Measurements from ENCODE around the gene NTM.
A peak's percentile ranks its signal among the peaks of the same experiment; 100 is the strongest.
"Not testable (repeated sequence)": the region's sequence is repeated elsewhere in the genome, so short reads cannot be mapped to it uniquely, and the experiment has no call there.

Gene NTM

DNA sequence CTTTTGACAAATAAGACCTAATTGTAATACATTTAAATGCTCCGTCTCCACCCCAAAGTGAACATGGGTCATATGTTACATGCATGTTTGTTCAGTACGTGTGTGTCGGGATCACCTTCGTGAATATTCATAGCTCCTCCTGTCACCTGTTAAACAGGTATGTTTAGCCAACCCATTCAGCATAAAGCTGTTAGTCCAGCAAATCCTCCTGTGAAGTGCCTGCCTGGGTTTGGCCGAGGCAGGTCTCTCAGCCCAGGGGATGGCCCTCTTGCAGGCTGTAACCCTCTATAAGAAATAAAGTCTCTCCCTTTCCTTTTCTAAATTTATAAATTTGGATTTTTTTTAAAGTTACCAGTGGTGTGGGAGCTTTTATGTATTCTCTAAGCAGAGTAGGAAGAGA lies 38.9 kb upstream of the NTM start:
- TF ChIP-seq, protein P1, sequence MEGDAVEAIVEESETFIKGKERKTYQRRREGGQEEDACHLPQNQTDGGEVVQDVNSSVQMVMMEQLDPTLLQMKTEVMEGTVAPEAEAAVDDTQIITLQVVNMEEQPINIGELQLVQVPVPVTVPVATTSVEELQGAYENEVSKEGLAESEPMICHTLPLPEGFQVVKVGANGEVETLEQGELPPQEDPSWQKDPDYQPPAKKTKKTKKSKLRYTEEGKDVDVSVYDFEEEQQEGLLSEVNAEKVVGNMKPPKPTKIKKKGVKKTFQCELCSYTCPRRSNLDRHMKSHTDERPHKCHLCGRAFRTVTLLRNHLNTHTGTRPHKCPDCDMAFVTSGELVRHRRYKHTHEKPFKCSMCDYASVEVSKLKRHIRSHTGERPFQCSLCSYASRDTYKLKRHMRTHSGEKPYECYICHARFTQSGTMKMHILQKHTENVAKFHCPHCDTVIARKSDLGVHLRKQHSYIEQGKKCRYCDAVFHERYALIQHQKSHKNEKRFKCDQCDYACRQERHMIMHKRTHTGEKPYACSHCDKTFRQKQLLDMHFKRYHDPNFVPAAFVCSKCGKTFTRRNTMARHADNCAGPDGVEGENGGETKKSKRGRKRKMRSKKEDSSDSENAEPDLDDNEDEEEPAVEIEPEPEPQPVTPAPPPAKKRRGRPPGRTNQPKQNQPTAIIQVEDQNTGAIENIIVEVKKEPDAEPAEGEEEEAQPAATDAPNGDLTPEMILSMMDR (IDR thresholded peaks at IDR 0.05; ENCODE audit: control insufficient read depth, extremely low read depth, insufficient read depth): no peak

GRCh38 chr11:131334601-131335000 lies 35.8 kb upstream of the NTM start:
- TF ChIP-seq, protein P1 (IDR thresholded peaks at IDR 0.05; ENCODE audit: control insufficient read depth, extremely low read depth, insufficient read depth): no peak
- H3K4me3 ChIP-seq (ENCODE audit: low read depth, low read length): no peak overlapping the region
- DNase-seq (ENCODE audit: low read depth): no peak

More for the DNA sequence above, 38.9 kb upstream of the NTM start:
- peak; percentile 17 for DNase-seq (ENCODE audit: low read depth)
- H3K4me3 ChIP-seq (ENCODE audit: low read depth, low read length): no peak overlapping the region

DNA sequence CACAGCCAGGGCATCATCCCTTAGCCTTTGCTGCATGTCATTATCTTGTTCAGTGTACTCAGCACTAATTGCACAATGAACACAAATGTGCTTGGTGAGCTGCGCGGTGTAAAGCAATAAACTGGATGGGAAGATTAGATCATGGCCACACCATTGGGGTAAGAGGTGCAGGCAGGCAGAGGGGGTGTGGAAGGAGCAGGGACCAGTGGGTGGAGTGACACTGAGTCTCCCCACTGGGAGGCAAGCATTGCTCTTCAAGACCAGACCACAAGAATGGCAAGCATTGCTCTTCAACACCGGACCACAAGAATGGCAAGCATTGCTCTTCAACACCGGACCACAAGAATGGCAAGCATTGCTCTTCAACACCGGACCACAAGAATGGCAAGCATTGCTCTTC lies 28.5 kb upstream of the NTM start:
- DNase-seq (ENCODE audit: low read depth); H3K4me3 ChIP-seq (ENCODE audit: low read depth, low read length): not testable (repeated sequence)

DNA sequence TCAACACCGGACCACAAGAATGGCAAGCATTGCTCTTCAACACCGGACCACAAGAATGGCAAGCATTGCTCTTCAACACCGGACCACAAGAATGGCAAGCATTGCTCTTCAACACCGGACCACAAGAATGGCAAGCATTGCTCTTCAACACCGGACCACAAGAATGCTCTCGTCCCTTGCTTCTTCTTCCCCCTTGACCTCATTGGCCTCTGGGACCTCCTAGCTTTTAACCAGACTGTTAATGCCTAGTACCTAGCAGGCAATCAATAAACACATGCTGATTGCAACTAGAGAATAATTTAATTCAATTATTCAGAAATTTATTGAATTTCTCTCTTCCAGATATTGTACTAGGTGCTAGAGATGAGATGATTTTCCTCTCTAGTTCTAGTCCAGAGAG lies 28.0 kb upstream of the NTM start:
- H3K4me3 ChIP-seq (ENCODE audit: low read depth, low read length): not testable (repeated sequence)

GRCh38 chr11:131345406-131345805 lies 25.0 kb upstream of the NTM start:
- no peak for DNase-seq (ENCODE audit: low read depth)
- TF ChIP-seq, protein P1 (IDR thresholded peaks at IDR 0.05; ENCODE audit: control insufficient read depth, extremely low read depth, insufficient read depth): no peak
- H3K4me3 ChIP-seq (ENCODE audit: low read depth, low read length): no peak overlapping the region

More for the DNA sequence above, 28.0 kb upstream of the NTM start:
- DNase-seq (ENCODE audit: low read depth): not testable (repeated sequence)

- TF ChIP-seq, protein P1 (IDR thresholded peaks at IDR 0.05; ENCODE audit: control insufficient read depth, extremely low read depth, insufficient read depth): no peak
- H3K4me3 ChIP-seq (ENCODE audit: low read depth, low read length): no peak overlapping the region
- DNase-seq (ENCODE audit: low read depth): no peak
These were observed 20.9 kb upstream of the NTM start for GRCh38 chr11:131349368-131350086.

- TF ChIP-seq, protein P1 (IDR thresholded peaks at IDR 0.05; ENCODE audit: control insufficient read depth, extremely low read depth, insufficient read depth): no peak
- H3K4me3 ChIP-seq (ENCODE audit: low read depth, low read length): no peak overlapping the region
- DNase-seq (ENCODE audit: low read depth): no peak
These were observed 19.5 kb upstream of the NTM start for GRCh38 chr11:131350872-131351271.

DNA sequence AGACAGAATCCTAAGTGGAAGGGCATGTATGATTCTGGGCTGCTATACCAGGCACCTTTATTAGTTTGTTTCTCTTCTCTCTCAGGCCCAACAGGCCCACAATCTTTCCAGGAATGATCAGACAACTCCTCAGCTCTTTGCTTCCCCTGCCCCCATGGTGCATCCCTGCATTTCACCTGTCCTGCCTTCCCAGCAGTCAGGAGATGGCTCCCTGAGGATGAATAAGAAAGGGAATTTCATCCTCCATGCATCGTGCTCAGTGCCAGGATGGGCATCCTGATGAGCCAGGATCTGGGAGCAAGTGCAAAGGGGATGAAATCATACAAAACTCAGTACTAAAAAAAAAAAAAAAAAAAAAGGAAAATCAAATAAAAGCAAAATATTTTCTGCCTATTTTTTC lies 18.6 kb upstream of the NTM start:
- TF ChIP-seq, protein P1 (IDR thresholded peaks at IDR 0.05; ENCODE audit: control insufficient read depth, extremely low read depth, insufficient read depth): no peak
- DNase-seq (ENCODE audit: low read depth): no peak
- no peak overlapping the region for H3K4me3 ChIP-seq (ENCODE audit: low read depth, low read length)
